Hindlimb muscle (tissue), 1 donor: ENCODE results near the gene CNTNAP2. TPM values are rescaled to one million over a fixed set of nuclear protein-coding genes. Genes with fewer than 3 reads are reported as not detected.

Experiments
- DNase-seq: peaks from one replicate; pipeline ENCODE4 v3.0.0-alpha.2; 2013
- polyA plus RNA-seq: library from polyadenylated mRNA; unstranded; fragments of 120-200 nt; gene quantifications from one replicate; pipeline ENCODE4 v1.2.1, GENCODE V29; 2013; ENCODE audit not compliant: insufficient read length

CNTNAP2 gene
- polyA plus RNA-seq, 1 donor, result 10.1 TPM

GRCh38 chr7:148230296-148230695 lies 2113.7 kb downstream of the CNTNAP2 start:
- no peak for DNase-seq

DNA sequence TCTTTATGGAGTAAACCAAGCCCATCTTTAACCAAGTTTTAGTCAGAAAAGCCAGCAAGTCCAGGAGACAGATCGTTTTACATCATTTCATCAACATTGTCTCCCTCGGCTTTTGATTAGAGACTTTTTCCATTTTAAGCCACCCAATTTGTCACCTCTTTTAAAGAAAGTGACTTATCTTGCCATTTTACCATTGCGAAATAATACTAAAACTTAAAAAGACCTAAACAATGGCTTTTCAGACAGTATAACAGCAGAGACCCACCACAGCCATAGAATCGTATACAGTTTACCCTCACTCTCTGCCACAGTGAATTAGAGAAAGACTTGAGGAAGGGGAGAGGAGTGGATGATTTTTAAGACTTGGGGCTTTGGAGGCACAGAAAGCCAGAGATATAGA lies 2114.3 kb downstream of the CNTNAP2 start:
- no peak for DNase-seq

- DNase-seq, result no peak
Measured at GRCh38 chr7:148232784-148233183, 2116.2 kb downstream of the CNTNAP2 start.

DNA sequence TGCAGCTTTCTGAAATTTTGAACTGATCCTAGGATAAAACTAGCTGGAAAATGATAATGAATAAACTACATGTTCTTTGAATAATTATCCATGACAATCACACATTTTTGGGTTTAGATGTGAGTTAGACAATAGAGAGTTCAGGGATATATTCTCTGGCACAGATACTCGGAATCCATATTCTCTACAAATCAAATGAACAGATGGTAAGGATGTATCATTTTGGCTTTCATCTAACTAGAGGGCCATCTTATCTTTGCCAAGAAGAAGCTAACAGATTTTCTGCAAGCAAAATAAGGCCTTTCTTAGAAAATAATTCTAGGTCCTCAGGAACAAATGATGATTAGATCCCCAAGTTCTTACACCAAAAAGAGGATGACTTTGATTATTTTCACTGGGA lies 2118.1 kb downstream of the CNTNAP2 start:
- DNase-seq, result no peak

DNA sequence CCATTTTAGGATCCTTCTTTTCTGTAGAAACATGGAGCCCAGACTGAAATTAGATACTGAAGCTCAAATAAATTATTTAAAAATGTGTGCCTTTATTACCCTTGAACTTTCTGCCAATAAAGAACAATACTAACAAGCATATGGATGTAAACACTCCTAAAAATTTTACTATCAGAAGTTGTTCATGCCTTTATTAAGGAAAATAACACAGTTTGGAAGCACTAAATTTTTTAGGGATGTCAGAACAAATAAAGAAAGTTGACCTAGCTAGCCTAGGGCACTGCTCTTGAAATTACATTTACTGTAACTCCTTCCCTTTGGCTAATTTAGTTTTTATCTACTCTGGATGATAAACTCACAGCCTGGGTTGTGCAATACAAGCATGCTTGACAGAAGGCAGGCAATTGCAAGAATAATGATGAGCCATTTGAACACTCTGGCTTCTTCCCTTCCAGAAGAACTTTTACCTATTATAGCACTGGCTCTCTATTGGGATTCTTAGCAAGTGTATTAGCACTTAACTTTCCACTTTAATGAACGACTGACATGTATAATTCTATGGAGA lies 2122.2 kb downstream of the CNTNAP2 start:
- DNase-seq, result no peak

DNA sequence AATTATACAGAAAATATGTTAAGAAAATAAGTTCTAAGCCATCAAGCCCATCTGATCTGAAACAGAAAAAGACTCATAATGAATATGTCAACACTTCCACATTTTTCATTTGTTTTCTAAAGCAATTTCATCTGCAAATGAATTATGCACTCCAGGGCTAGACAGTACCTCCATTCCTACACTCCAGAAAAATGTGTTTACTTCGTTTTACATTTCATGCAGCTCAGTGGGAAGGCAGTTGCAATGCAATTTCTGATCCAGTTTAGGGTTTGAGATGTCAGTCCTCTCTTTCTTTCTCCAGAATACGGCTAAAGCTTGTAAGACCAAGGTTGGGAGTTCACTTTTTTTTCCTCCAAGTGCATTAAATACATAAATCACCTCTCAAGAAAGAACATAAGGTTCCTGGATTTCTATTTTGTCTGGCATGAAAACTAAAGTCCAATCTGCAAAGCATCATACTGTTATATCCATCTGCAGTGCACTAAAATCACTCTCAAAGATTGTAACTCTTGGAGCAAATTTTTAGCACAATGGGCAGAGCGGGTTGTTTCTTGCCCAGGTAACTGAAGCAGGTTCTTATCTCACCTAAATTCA lies 2125.2 kb downstream of the CNTNAP2 start:
- no peak for DNase-seq

DNA sequence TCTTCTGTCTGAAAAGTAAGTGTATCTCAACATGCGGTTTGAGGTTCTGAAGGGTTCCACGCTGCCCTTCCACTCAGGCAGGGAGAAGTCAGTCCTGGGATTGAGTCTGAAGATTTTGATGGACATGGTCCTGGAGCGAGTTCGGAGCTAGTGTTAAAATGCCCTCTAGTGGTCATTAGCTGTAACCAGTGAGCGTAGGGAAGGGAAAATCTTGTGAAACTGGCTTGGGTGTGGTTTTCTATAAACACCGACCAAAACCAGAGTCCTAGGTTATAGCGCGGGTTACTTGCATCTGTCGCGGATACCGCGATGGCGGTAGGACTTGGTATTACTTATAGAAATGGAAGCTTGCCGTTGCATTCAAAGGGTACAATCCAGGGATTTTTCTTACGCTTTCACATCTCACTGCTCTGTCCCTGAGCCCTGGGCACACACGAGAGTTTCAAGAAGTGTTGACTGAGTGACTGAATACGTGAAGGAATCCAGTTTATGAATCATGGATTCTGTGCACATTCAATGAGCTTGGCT lies 2125.8 kb downstream of the CNTNAP2 start:
- peak; percentile 54 for DNase-seq

DNA sequence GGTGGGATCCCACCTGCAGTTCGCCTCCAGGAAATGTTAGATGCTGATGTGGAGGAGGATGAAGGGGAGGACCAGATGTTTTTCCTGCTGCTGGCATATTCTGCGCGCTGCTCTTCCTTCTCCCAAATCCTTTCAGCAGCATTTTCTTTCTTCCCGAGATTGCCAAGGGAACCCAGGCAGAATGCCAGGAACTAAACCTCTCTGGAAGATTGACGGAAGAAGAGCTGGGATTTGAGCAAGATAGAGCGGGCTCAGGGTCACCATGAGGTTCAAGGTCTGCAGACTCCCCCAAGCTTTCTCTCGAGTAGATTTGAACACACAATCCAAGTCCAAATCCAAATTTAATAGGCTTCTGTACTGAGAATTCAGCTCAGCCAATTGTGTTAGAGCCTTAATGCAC lies 2128.8 kb downstream of the CNTNAP2 start:
- no peak for DNase-seq

DNA sequence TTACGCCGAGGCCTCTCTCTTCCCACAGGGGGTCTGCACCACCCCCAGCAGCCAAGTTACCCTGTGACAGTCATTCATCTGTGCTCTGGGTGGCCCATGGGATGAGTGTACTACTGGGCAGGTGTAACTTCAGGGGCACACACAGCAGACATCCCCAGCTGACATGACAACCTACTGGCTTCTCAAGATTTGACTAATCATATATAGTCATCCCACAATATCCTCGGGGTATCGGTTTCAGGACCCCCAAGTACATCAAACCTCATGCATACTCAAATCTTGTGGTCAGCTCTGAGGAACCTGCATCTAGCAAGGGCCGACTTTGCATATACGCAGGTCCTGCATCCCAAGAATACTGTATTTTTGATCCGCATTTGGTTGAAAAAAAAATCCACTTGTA lies 2137.0 kb downstream of the CNTNAP2 start:
- no peak for DNase-seq

- DNase-seq, result no peak
Measured at GRCh38 chr7:148255333-148255732, 2138.7 kb downstream of the CNTNAP2 start.

GRCh38 chr7:148256433-148256832 lies 2139.8 kb downstream of the CNTNAP2 start:
- no peak for DNase-seq

DNA sequence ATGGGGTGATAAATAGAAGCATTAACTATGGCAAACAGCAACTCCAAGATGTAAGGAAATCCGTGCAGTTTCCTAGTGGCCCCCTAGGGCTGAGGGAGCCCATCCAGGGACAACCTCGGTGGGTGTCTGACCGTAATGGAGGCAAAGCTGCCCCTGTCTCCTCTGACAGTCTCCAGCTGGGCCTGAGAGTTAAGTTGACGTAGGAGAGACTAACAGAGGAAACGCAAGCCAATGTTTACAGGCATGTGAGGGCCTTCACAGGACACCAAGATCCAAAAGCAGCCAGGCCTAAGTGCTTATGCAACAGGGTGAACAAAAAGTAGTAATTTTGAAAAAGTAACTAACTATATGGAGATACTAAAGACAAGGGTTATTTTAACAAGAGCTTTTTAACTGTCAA lies 2144.0 kb downstream of the CNTNAP2 start:
- DNase-seq, result no peak

DNA sequence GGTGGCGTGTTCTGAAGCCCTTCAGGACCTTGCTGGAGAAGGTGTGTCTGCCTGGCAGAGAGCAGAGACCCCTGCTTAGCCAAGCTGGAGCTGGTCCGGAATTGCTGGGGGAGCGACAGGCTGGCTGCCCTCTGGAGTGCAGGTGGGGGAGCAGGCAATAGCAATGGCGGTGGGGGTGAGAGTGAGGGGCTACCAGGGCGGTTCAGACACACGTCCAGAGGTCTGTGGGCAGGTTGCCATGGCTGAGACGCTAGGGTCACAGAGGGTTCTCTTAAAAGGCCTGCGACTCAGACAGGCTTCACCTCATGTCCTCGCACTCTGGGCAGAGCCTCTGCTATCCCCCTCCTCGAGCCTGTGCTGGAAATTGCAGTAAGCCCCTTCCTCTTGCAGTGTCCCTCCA lies 2144.9 kb downstream of the CNTNAP2 start:
- DNase-seq, result no peak

DNA sequence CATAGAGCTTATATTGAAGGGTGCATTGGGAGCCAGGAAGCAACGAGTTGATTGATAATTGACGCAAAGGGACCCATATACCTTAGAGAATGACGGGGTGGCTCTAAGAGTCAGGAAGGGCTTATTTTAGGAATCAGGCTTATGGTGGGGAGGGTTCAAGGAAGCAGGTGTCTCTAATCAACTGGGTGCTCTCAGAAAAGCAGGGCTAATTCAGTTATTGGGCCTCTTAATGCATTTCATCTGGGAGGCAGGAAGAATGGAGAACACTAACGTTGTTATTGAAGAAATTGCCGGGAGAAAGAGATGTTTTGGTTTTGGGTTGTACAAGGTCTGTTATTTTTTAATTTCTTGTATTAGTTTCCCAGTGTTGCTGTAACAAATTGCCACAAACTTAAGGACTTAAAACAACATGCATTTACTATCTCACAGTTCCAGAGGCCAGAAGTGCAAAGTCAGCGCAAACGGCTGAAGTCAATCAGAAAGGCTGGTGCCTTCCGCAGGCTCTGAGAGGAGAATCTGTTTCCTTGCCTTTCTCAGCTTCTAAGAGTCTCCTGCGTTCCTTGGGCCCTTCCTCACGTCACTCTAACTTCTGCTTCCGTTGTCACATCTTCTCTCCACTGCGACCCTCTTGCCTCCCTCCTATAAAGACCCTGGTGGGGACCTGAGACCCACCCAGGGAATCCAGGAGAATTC lies 2145.5 kb downstream of the CNTNAP2 start:
- no peak for DNase-seq

- DNase-seq, result peak; percentile 59
Measured at GRCh38 chr7:148262721-148263229, 2146.2 kb downstream of the CNTNAP2 start.

DNA sequence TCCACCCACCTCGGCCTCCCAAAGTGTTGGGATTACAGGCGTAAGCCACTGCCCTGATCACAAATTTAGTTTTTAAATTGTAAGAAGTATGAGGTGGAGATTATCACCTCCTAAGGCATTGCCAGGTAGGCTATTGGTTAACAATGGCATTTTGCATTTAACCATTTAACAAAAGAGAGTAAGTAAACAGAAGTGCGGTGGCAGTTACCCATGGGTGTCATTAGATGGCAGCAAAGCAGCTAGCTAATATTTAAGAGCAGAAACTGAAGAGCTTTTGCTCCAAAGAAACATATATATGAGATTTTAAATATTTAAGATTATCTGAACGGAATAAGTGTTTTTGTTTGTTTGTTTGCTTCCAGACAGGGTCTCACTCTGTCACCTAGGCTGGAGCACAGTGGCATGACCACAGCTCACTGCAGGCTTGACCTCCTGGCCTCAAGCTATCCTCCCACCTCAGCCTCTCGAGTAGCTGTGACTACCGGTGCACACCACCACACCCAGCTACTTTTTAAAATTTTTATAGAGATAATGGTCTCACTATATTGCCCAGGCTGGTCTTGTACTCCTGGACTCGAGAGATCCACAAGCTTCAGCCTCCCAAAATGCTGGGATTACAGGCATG lies 2148.4 kb downstream of the CNTNAP2 start:
- DNase-seq, result peak; percentile 32

DNA sequence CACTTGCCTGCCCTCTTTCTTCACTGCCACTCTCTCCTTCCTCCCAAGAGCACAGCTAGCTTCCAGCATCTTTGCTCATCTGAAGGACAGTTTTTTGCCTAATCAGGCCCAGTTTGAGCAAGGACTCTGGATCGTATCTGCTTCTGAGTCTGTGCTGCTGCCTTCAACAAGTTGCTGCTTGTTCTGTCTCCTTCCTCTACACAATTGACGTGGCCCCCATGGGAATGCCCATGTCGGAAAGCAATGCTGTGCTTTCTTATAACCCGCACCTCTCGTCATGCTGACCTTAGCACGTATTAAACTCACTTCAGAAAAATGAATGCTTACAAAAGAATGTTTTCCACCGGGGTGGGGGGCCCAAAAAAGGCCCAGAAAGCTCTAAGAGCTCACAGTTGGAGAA lies 2149.3 kb downstream of the CNTNAP2 start:
- no peak for DNase-seq

DNA sequence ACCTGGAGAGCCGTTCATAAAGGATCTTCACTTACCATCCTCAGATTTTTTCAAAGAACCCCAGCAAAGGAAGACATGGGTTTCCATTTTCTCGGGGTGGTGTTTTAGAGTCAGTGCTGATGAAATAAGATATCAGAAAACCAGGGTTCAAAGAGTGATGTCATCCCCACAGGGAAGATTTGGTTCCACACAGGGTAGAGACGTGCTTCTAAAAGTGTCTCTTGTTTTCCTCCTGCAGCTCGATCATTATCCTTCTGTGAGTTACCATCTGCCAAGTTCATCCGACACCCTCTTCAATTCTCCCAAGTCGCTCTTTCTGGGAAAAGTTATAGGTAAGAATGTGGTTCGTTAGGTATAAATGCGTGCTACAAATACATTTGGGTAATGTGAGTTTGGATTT lies 2150.2 kb downstream of the CNTNAP2 start:
- no peak for DNase-seq

DNA sequence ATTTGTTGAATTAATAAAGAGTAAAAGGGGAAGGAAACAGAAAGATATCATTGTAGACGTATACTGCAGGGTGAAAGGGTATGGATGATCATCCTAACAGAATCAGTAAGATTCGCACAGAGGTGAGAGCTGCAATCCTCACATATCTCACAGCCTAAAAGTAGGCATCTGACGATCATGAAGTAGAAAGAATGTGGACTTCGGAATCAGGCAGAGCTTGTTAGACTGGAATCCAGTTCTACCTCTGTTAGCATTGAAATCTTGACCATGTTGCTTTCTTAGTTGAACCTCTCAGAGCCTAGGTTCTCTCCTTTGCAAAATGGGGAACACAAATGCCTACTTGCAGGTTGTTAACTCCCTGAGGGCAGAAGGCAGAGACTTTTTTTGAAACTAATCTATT lies 2154.0 kb downstream of the CNTNAP2 start:
- no peak for DNase-seq

- no peak for DNase-seq
Measured at GRCh38 chr7:148274118-148274517, 2157.5 kb downstream of the CNTNAP2 start.

DNA sequence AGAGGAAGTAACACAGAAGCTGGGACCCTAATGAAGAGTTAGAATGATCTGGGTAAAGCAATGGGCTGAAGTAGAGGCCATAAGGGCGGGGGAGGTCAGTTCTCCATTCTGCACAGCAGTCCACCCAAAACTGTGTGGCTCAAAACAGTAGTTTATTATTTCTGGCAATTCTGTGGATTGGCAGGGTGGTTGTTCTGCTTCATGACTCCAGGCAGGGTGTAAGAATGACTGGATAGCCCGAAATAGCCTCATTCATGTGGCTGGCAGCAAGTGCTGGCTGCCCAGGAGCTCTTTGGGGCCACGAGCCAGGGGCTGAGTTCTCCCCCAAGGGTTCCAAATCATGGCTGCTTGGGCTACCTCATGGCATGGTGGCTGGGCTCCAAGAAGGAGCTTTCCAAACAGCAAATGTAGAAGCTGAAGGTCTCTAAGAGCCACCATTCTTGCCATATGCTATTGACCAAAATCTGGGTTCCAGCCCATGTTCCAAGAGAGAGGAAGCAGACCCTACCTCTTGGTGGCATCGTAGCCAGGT lies 2158.8 kb downstream of the CNTNAP2 start:
- DNase-seq, result no peak

DNA sequence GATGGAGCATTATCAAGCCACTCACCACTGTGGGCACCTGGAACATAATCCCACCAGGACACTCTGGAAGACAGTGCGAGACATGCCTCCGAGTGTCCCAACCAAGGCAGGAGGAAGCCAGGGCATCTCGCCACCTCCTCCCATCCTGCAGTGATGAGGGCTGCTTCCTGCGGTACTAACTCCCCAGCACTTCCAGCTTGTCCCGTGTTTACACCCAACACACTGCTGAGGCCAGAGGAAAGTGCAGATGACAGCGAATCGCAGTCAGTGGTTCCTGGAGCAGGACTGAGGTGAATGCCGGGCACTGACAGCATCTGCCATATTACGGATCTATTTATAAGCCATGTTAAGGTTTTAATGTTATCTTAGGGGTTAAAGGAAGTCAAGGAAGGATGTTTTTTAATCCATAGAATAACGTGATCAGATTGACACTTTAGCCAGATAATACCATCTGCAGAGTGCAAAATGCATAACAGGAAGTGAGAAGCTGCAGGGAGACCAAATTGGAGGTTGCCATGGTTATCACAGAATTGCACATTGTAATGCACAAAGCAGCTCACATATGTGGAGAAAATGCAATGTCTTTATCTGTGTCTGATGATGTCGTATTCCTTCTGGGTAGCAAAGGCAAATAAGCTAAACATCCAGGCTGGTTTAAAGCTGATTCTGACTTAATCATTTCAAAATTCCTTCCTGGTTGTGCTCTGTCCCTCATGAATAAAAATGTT lies 2159.9 kb downstream of the CNTNAP2 start:
- no peak for DNase-seq
